Ovary (tissue), 9 donors: Measurements from ENCODE around the gene CEACAM16. TPM values are rescaled to one million over a fixed set of nuclear protein-coding genes. Genes with fewer than 3 reads are reported as not detected.

Experiments used
- DNase-seq, 5 donors: peaks; one replicate each; pipeline ENCODE4 v3.0.0-alpha.2; 2019 to 2020
- H3K27ac ChIP-seq, 2 donors: fragments of 200-600 bp; one replicate each; pipeline versions ENCODE4 v1.5.1 to v1.8.0; 2019 to 2022
- H3K27me3 ChIP-seq: fragments of 200-600 bp; one replicate; pipeline ENCODE4 v1.8.0; 2022
- H3K36me3 ChIP-seq: fragments of 200-600 bp; sonication (generic); one replicate; pipeline ENCODE4 v1.5.1; 2019
- H3K4me1 ChIP-seq: one replicate; pipeline ENCODE4 v1.8.1; 2013; ENCODE audit warnings: mild to moderate bottlenecking, moderate library complexity; ENCODE audit not compliant: insufficient read depth
- H3K4me3 ChIP-seq: fragments of 200-600 bp; sonication (generic); one replicate; pipeline ENCODE4 v1.5.1; 2017
- H3K9me3 ChIP-seq, 2 donors: fragments of 200-600 bp in 1 of 2; sonication (generic) in 1 of 2; one replicate each; pipeline versions ENCODE4 v1.5.1 to v1.8.1; 2013 to 2019; ENCODE audit warnings: mild to moderate bottlenecking in 1 of 2, moderate library complexity in 1 of 2
- EP300 ChIP-seq: sonication (generic); formaldehyde crosslinking; IDR thresholded peaks from one replicate; pipeline ENCODE4 v1.6.1; 2017; ENCODE audit warnings: antibody characterized with exemption
- POLR2A ChIP-seq: fragments of 450-650 bp; IDR thresholded peaks from one replicate; pipeline ENCODE4 v1.6.1; 2017; ENCODE audit warnings: antibody characterized with exemption, mild to moderate bottlenecking, moderate library complexity
- WGBS, 3 donors: extraction: QIAGEN DNeasy Blood & Tissue Kit in 1 of 3; methylation state at CpG; one replicate each; pipeline versions ENCODE4 v1.1.5 to v1.1.7; 2013 to 2017; 5-methylcytosine and 5-hydroxymethylcytosine counted together
- intact Hi-C, 4 donors: fragments of 100-400 bp; cut with DNase I; formaldehyde crosslinking; loops; one replicate each; pipeline versions ENCODE4 v1.11.0 to v1.15.1; 2022 to 2023
- polyA plus RNA-seq, 2 donors: library from polyadenylated mRNA; stranded (reverse); fragments of 200-250 nt in 1 of 2; fragments of 350-450 nt in 1 of 2; fragmentation: Illumina TruSeq in 1 of 2; extraction: RNeasy Lipid Tissue Mini Kit (QIAGEN cat#74804) in 1 of 2; gene quantifications; one replicate each; pipeline ENCODE4 v1.2.3, GENCODE V29; 2013 to 2014
- total RNA-seq, 7 donors: library from RNA; depleted of rRNA in 2 of 7; stranded (reverse); fragments of >200 nt in 2 of 7; fragmentation: NEBNext Ultra II Directional in 3 of 7; extraction: Animal tissue kit (Norgen Biotek cat#: 25700) in 3 of 7; gene quantifications; one replicate each; pipeline versions ENCODE4 v1.1.0 to v1.2.4, GENCODE V29; 2016 to 2023
- TF ChIP-seq, protein P1 (sequence below), 3 donors: fragments of 450-650 bp in 2 of 3; fragments of 200-600 bp in 1 of 3; IDR thresholded peaks; one replicate each; pipeline versions ENCODE4 v1.5.1 to v1.8.0; 2016 to 2022; ENCODE audit warnings: antibody characterized with exemption in 3 of 3, mild to moderate bottlenecking in 1 of 3
- donor health status: DM: no; HTN: no; CAD: no; lungs with moderate emphysema.
- donor health status: DM: no; HTN: no; CAD: no.
- donor health status: Bipolar disorder and iron deficiency.
- donor health status: DM: yes; HTN: yes; CAD: no.
- donor health status: DM: no; HTN: no; CAD: no.
- donor health status: DM: yes; HTN: yes; CAD: no.

Gene CEACAM16
- total and polyA plus RNA-seq, 9 donors = not detected

GRCh38 chr19:44746616-44746945, 47.6 kb downstream of the CEACAM16 start:
- H3K4me3 ChIP-seq = no peak overlapping the region
- TF ChIP-seq, protein P1, sequence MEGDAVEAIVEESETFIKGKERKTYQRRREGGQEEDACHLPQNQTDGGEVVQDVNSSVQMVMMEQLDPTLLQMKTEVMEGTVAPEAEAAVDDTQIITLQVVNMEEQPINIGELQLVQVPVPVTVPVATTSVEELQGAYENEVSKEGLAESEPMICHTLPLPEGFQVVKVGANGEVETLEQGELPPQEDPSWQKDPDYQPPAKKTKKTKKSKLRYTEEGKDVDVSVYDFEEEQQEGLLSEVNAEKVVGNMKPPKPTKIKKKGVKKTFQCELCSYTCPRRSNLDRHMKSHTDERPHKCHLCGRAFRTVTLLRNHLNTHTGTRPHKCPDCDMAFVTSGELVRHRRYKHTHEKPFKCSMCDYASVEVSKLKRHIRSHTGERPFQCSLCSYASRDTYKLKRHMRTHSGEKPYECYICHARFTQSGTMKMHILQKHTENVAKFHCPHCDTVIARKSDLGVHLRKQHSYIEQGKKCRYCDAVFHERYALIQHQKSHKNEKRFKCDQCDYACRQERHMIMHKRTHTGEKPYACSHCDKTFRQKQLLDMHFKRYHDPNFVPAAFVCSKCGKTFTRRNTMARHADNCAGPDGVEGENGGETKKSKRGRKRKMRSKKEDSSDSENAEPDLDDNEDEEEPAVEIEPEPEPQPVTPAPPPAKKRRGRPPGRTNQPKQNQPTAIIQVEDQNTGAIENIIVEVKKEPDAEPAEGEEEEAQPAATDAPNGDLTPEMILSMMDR (IDR thresholded peaks at IDR 0.05) = no peak
- TF ChIP-seq POLR2A (no peak), EP300 (no peak)
- no peaks in the 10 kb centered on the region for H3K27me3 ChIP-seq
- no peaks in the 10 kb centered on the region for H3K9me3 ChIP-seq
- H3K27ac ChIP-seq = peak overlapping the region; percentile 53 to 83
- 68 to 78% (median 73%) methylated on average over 5 of the region's 5 CpGs for WGBS, 3 donors
- intact Hi-C loops = no loop called here
- no peaks in the 10 kb centered on the region for H3K36me3 ChIP-seq
- DNase-seq = peak in 2 of 5 donors; percentile 36 to 47
- H3K4me1 ChIP-seq = peaks cover 24% of the 10 kb centered on the region

DNA sequence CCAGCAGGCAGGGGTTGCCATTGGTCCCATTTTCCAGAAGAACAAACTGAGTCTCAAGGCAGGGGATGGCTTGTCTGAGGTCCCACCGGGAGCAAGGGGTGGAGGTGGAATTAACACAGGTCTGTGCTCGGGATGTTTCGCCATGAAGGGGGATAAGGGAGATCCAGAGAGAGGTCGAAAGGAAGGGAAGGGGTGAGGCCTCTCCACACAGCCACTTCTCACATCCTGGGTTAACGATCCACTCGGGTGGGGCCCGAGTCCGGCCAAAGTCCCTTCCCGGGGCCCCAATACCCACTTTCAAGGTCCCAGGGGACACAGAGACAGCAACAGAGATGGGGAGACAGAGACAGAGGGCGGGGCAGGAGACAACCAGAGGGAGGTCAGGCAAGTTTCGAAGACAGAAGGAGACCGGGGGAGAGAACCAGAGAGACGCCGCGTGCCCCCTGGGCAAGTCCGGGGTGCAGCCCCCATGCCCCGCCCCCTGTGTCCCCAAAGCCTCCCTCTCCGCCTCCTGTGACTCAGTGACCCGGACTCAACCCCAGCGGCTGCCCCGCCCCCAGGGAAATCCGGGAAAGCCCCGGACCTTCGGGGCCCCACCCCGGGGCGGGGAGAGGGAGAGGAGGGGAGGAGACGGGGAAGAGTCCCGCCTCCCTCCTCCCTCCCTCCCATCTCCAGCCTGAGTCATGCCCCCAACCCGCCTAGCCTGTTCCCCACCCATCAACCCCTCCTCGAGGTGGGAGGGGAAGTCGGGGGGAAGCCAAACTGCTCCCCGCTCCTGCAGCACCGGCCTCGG, 48.2 kb downstream of the CEACAM16 start:
- Histone ChIP-seq H3K27ac (peak overlapping the region; percentile 83 to 85), H3K9me3 (no peaks in the 10 kb centered on the region), H3K4me3 (peak overlapping the region; percentile 64), H3K36me3 (no peaks in the 10 kb centered on the region), H3K4me1 (peaks cover 22% of the 10 kb centered on the region), H3K27me3 (no peaks in the 10 kb centered on the region)
- WGBS, 3 donors = 4 to 7% (median 6%) methylated on average over 29 to 34 of the region's 34 CpGs
- intact Hi-C loops = no loop called here
- DNase-seq = peak; percentile 95 to 97 (median 95)
- TF ChIP-seq EP300 (peak; percentile 87), POLR2A (peak; percentile 13)
- TF ChIP-seq, protein P1 (IDR thresholded peaks at IDR 0.05) = no peak

DNA sequence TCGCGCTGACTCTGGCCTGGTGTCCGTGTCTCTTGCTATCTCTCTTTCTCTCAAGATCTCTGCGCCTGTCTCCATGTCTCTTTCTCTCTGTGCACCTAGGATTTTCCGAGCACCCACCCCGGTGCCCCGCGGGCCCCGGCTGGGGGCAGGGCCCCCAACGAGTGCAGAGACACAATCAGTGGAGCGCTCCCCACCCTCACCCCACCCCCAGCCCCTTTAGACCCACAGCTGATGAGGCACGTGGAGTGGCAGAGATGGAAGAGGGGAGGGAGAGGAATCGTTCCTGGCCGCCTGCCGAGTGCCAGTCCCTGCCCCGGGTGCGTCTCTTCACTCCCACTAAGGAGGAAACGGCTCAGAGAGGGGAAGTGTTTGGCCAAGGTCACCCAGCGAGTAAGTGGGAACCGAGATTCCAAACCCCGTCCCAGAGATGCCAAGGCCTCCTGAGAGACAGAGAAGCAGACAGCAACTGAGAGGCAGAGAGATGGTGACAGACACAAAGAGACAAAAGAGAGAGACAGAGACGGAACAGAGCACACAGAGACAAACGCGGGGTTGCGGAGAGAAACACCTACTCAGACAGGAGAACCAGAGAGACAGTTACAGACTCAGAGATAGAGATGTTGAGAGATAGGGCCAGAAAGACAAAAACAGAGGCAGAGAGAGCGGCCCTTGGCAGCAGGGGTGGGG, 48.9 kb downstream of the CEACAM16 start:
- Histone ChIP-seq H3K4me3 (peak overlapping the region; percentile 64), H3K4me1 (peaks cover 19% of the 10 kb centered on the region), H3K27me3 (no peaks in the 10 kb centered on the region), H3K36me3 (no peaks in the 10 kb centered on the region), H3K27ac (peak overlapping the region; percentile 82 to 85), H3K9me3 (no peaks in the 10 kb centered on the region)
- WGBS, 3 donors = 0 to 1% (median 0%) methylated on average over 26 of the region's 26 CpGs
- DNase-seq = peak; percentile 61 to 79 (median 76)
- TF ChIP-seq EP300 (no peak), POLR2A (no peak)
- TF ChIP-seq, protein P1 (IDR thresholded peaks at IDR 0.05) = no peak
- intact Hi-C loops = no loop called here

- WGBS, 3 donors = 1 to 2% (median 2%) methylated on average over 51 to 84 of the region's 88 CpGs
- intact Hi-C loops = no loop called here
- TF ChIP-seq EP300 (no peak), POLR2A (peak; percentile 20)
- TF ChIP-seq, protein P1 (IDR thresholded peaks at IDR 0.05) = no peak
Measured at GRCh38 chr19:44748426-44749254, 49.7 kb downstream of the CEACAM16 start, which contains the start of gene BCL3. Gene BCL3, plus strand, starts transcription at chr19:44748708. Its CDS starts 83 bp downstream, at chr19:44748791.

More at GRCh38 chr19:44748426-44749254, 49.7 kb downstream of the CEACAM16 start, which contains the start of gene BCL3:
- Histone ChIP-seq H3K27ac (peak within 1 kb of the TSS; percentile 82 to 85), H3K36me3 (no peaks in the 10 kb centered on the region), H3K4me3 (peak within 1 kb of the TSS; percentile 64), H3K4me1 (peaks cover 19% of the 10 kb centered on the region), H3K27me3 (no peaks in the 10 kb centered on the region), H3K9me3 (no peaks in the 10 kb centered on the region)
- DNase-seq = peak; percentile 57 to 81 (median 74)
